Smooth muscle cell (in vitro differentiated cells): Measurements from ENCODE around the gene TBC1D28. TPM values are rescaled to one million over a fixed set of nuclear protein-coding genes. Genes with fewer than 3 reads are reported as not detected.
"Not testable (repeated sequence)": the region's sequence is repeated elsewhere in the genome, so short reads cannot be mapped to it uniquely, and the experiment has no call there.

Experiments used
- DNase-seq: peaks from one replicate; lab custom pipeline; 2025; ENCODE audit not compliant: unreplicated experiment; lab: John Stamatoyannopoulos, UW
- H2AFZ ChIP-seq: fragments of 200-600 bp; sonication (generic); 2 replicates; pipeline ENCODE4 v1.6.0; 2016; ENCODE audit warnings: antibody characterized with exemption, low read depth, mild to moderate bottlenecking
- H3F3A ChIP-seq: fragments of 200-600 bp; sonication (generic); 2 replicates; pipeline ENCODE4 v1.6.0; 2017; ENCODE audit warnings: antibody characterized with exemption, low read depth
- H3K27ac ChIP-seq: fragments of 200-600 bp; sonication (generic); 2 replicates; pipeline ENCODE4 v1.5.1; 2016; ENCODE audit warnings: low read depth, mild to moderate bottlenecking
- H3K27me3 ChIP-seq: fragments of 200-600 bp; sonication (generic); 2 replicates; pipeline ENCODE4 v1.6.1; 2016; ENCODE audit warnings: low read depth, mild to moderate bottlenecking
- H3K36me3 ChIP-seq: fragments of 200-600 bp; sonication (generic); 2 replicates; pipeline ENCODE4 v1.5.1; 2016; ENCODE audit warnings: low read depth
- H3K4me1 ChIP-seq: fragments of 200-600 bp; sonication (generic); 2 replicates; pipeline ENCODE4 v1.5.1; 2016; ENCODE audit warnings: low read depth
- H3K4me2 ChIP-seq: fragments of 200-600 bp; sonication (generic); 2 replicates; pipeline ENCODE4 v1.6.0; 2016; ENCODE audit warnings: mild to moderate bottlenecking
- H3K4me3 ChIP-seq: fragments of 200-600 bp; sonication (generic); 2 replicates; pipeline ENCODE4 v1.5.1; 2016; ENCODE audit warnings: mild to moderate bottlenecking
- H3K79me2 ChIP-seq: fragments of 200-600 bp; sonication (generic); 2 replicates; pipeline ENCODE4 v1.6.0; 2016; ENCODE audit warnings: low read depth, mild to moderate bottlenecking
- H3K9ac ChIP-seq: fragments of 200-600 bp; sonication (generic); 2 replicates; pipeline ENCODE4 v1.6.0; 2016; ENCODE audit warnings: low read depth
- H3K9me3 ChIP-seq: fragments of 200-600 bp; sonication (generic); replicated peaks from 2 replicates; pipeline ENCODE4 v1.5.1; 2016; ENCODE audit warnings: low read depth
- H4K20me1 ChIP-seq: fragments of 200-600 bp; sonication (generic); 2 replicates; pipeline ENCODE4 v1.6.0; 2016; ENCODE audit warnings: low read depth
- WGBS: methylation state at CpG from one replicate; pipeline ENCODE4 v1.1.7; 2016; ENCODE audit warnings: low lambda C conversion rate; 5-methylcytosine and 5-hydroxymethylcytosine counted together
- polyA plus RNA-seq: library from polyadenylated mRNA; unstranded; fragments of >200 nt; fragmentation: Nextera tagmentation; extraction: Ambion mirVana; gene quantifications from 2 replicates; pipeline ENCODE4 v1.2.1, GENCODE V29; 2016
- total RNA-seq: library from RNA; depleted of rRNA; stranded (reverse); fragments of >200 nt; gene quantifications from 2 replicates; pipeline ENCODE4 v1.2.3, GENCODE V29; 2014

The TBC1D28 gene
- not detected in 2 replicates for total RNA-seq
- 0.24 TPM in 1 of 2 replicates, not detected in the other for polyA plus RNA-seq

- not testable (repeated sequence) for H3K9ac ChIP-seq, H3K4me3 ChIP-seq, H3K4me1 ChIP-seq, H3K9me3 ChIP-seq, H3K27me3 ChIP-seq, H3K4me2 ChIP-seq, H3K36me3 ChIP-seq, H4K20me1 ChIP-seq, H3K79me2 ChIP-seq, DNase-seq, H2AFZ ChIP-seq, H3F3A ChIP-seq, H3K27ac ChIP-seq
- WGBS, result 87% methylated on average over 9 of the region's 9 CpGs
Observed at GRCh38 chr17:18644291-18644690, at the start of gene TBC1D28. TSS of gene TBC1D28 (minus strand) at chr17:18644391. CDS start at chr17:18641352, 3,039 bp downstream.

GRCh38 chr17:18682668-18683067 is 38.5 kb upstream of the TBC1D28 start:
- not testable (repeated sequence) for H3K9ac ChIP-seq, H3K36me3 ChIP-seq, H3K27me3 ChIP-seq, H3K4me1 ChIP-seq, H3F3A ChIP-seq, H3K9me3 ChIP-seq, DNase-seq, H3K27ac ChIP-seq, H4K20me1 ChIP-seq
- H3K4me2 ChIP-seq, result peak overlapping the region; percentile 80
- WGBS, result 10% methylated on average over 3 of the region's 3 CpGs
- peak overlapping the region; percentile 37 for H2AFZ ChIP-seq
- peak overlapping the region; percentile 59 for H3K4me3 ChIP-seq
- H3K79me2 ChIP-seq, result peaks cover 11% of the 10 kb centered on the region

- under 1% methylated on average over 43 of the region's 58 CpGs for WGBS
- peak; percentile 39 for DNase-seq
- not testable (repeated sequence) for H3K9me3 ChIP-seq, H3F3A ChIP-seq, H3K27me3 ChIP-seq, H3K4me1 ChIP-seq, H3K36me3 ChIP-seq, H4K20me1 ChIP-seq, H3K9ac ChIP-seq
- H3K27ac ChIP-seq, result peak within 1 kb of the TSS; percentile 44
- H2AFZ ChIP-seq, result peak within 1 kb of the TSS; percentile 37
- H3K4me3 ChIP-seq, result peak within 1 kb of the TSS; percentile 59
- H3K4me2 ChIP-seq, result peak within 1 kb of the TSS; percentile 80
- peaks cover 11% of the 10 kb centered on the region for H3K79me2 ChIP-seq
Observed at GRCh38 chr17:18681767-18682571, 37.8 kb upstream of the TBC1D28 start, which contains the start of gene FOXO3B. TSS of gene FOXO3B (minus strand) at chr17:18682314. CDS start at chr17:18681651, 663 bp downstream.

- not testable (repeated sequence) for H3K4me3 ChIP-seq, H3K27ac ChIP-seq, H3K36me3 ChIP-seq, H3K9me3 ChIP-seq, H3K27me3 ChIP-seq, H3K4me1 ChIP-seq, H2AFZ ChIP-seq, H3K4me2 ChIP-seq, DNase-seq, H3K9ac ChIP-seq, H4K20me1 ChIP-seq, H3F3A ChIP-seq
- 99% methylated on average over 25 of the region's 29 CpGs for WGBS
- peaks cover 11% of the 10 kb centered on the region for H3K79me2 ChIP-seq
Observed at GRCh38 chr17:18677381-18677780, 33.2 kb upstream of the TBC1D28 start.

GRCh38 chr17:18676928-18677327 is 32.7 kb upstream of the TBC1D28 start:
- H3K36me3 ChIP-seq, DNase-seq: not testable (repeated sequence)
- WGBS, result over 99% methylated on average over 3 of the region's 3 CpGs

GRCh38 chr17:18672395-18673227 is 28.4 kb upstream of the TBC1D28 start:
- 98% methylated on average over 34 of the region's 102 CpGs for WGBS
- not testable (repeated sequence) for H3K4me1 ChIP-seq
- H3K36me3 ChIP-seq, result peaks cover 20% of the 10 kb centered on the region

More at GRCh38 chr17:18676928-18677327, 32.7 kb upstream of the TBC1D28 start:
- not testable (repeated sequence) for H3K4me3 ChIP-seq, H3F3A ChIP-seq, H3K27ac ChIP-seq, H3K27me3 ChIP-seq, H4K20me1 ChIP-seq, H3K9me3 ChIP-seq, H3K4me1 ChIP-seq, H3K4me2 ChIP-seq, H3K9ac ChIP-seq, H2AFZ ChIP-seq
- H3K79me2 ChIP-seq, result peaks cover 11% of the 10 kb centered on the region

GRCh38 chr17:18668625-18669024 is 24.4 kb upstream of the TBC1D28 start:
- not testable (repeated sequence) for H3K27me3 ChIP-seq, H3K4me1 ChIP-seq, H3K27ac ChIP-seq, DNase-seq, H3K9me3 ChIP-seq, H3K9ac ChIP-seq, H2AFZ ChIP-seq, H3F3A ChIP-seq, H3K4me3 ChIP-seq, H3K4me2 ChIP-seq, H3K79me2 ChIP-seq, H4K20me1 ChIP-seq
- WGBS, result 100% methylated on average over 1 of the region's 1 CpG
- peaks cover 16% of the 10 kb centered on the region for H3K36me3 ChIP-seq

More at GRCh38 chr17:18672395-18673227, 28.4 kb upstream of the TBC1D28 start:
- H2AFZ ChIP-seq, DNase-seq, H3K79me2 ChIP-seq, H3K4me3 ChIP-seq, H3K27me3 ChIP-seq, H3F3A ChIP-seq, H3K27ac ChIP-seq, H3K4me2 ChIP-seq, H3K9ac ChIP-seq, H3K9me3 ChIP-seq, H4K20me1 ChIP-seq: not testable (repeated sequence)

- H4K20me1 ChIP-seq, H2AFZ ChIP-seq, H3K4me3 ChIP-seq, H3K27ac ChIP-seq, H3F3A ChIP-seq, H3K9ac ChIP-seq, H3K79me2 ChIP-seq, H3K4me1 ChIP-seq, H3K9me3 ChIP-seq, H3K4me2 ChIP-seq, H3K27me3 ChIP-seq, DNase-seq: not testable (repeated sequence)
- 99% methylated on average over 3 of the region's 3 CpGs for WGBS
- H3K36me3 ChIP-seq, result peaks cover 16% of the 10 kb centered on the region
Observed at GRCh38 chr17:18667535-18667934, 23.3 kb upstream of the TBC1D28 start.
